Activated naive CD4-positive, alpha-beta T cell treated with anti-CD3 and anti-CD28 coated beads, Interleukin-2, amount 50 U/mL, for 72 hours (primary cell): Measurements from ENCODE around the gene PDLIM1. TPM values are rescaled to one million over a fixed set of nuclear protein-coding genes. Genes with fewer than 3 reads are reported as not detected.

Experiments
- ATAC-seq, 2 donors: fragments of 150-1000 bp; cut with Tn5 transposase; 2 replicates each; pipeline ENCODE4 v1.10.0; 2021; ENCODE audit warnings: mild to moderate bottlenecking in 2 of 2, moderate library complexity in 2 of 2
- DNase-seq, 2 donors: peaks; one replicate each; pipeline ENCODE4 v3.0.0; 2021 to 2022; ENCODE audit warnings: low spot score in 2 of 2
- H3K27ac Mint-ChIP-seq, 2 donors: one replicate each; pipeline ENCODE4 v1.8.0; 2022; ENCODE audit warnings: mild to moderate bottlenecking in 2 of 2, mixed read lengths in 2 of 2
- H3K36me3 Mint-ChIP-seq, 2 donors: one replicate each; pipeline ENCODE4 v1.8.0; 2022; ENCODE audit warnings: mixed read lengths in 2 of 2
- H3K9me3 Mint-ChIP-seq, 2 donors: one replicate each; pipeline ENCODE4 v1.8.0; 2022; ENCODE audit warnings: mixed read lengths in 2 of 2
- total RNA-seq, 2 donors: library from RNA; stranded (reverse); gene quantifications; one replicate each; pipeline ENCODE4 v1.2.3, GENCODE V29; 2022

PDLIM1 gene
- total RNA-seq, 2 donors from 2014 or later: 4.2 TPM; not detected in 1

GRCh38 chr10:95324436-95325268 is 33.8 kb upstream of the PDLIM1 start:
- no peak for DNase-seq
- ATAC-seq: no peak
- Mint-ChIP-seq H3K9me3 (no peaks in the 10 kb centered on the region), H3K36me3 (no peaks in the 10 kb centered on the region), H3K27ac (no peak overlapping the region)

- Mint-ChIP-seq H3K9me3 (no peaks in the 10 kb centered on the region), H3K27ac (no peak overlapping the region), H3K36me3 (no peaks in the 10 kb centered on the region)
- no peak for DNase-seq
- ATAC-seq: no peak
These were observed 30.9 kb upstream of the PDLIM1 start for GRCh38 chr10:95321554-95322301.

- ATAC-seq: no peak
- DNase-seq: no peak
- Mint-ChIP-seq H3K36me3 (no peaks in the 10 kb centered on the region), H3K27ac (no peak overlapping the region), H3K9me3 (no peaks in the 10 kb centered on the region)
These were observed 28.4 kb upstream of the PDLIM1 start for GRCh38 chr10:95319239-95319638.

GRCh38 chr10:95315509-95315908 is 24.7 kb upstream of the PDLIM1 start:
- Mint-ChIP-seq H3K36me3 (no peaks in the 10 kb centered on the region), H3K9me3 (no peaks in the 10 kb centered on the region), H3K27ac (no peak overlapping the region)
- no peak for ATAC-seq
- DNase-seq: no peak

- Mint-ChIP-seq H3K27ac (no peak overlapping the region), H3K9me3 (no peaks in the 10 kb centered on the region), H3K36me3 (no peaks in the 10 kb centered on the region)
- ATAC-seq (no peak), DNase-seq (no peak)
These were observed 23.6 kb upstream of the PDLIM1 start for GRCh38 chr10:95314192-95314918.

- Mint-ChIP-seq H3K27ac (no peak overlapping the region), H3K36me3 (no peaks in the 10 kb centered on the region), H3K9me3 (no peaks in the 10 kb centered on the region)
- ATAC-seq (no peak), DNase-seq (no peak)
These were observed 22.2 kb upstream of the PDLIM1 start for GRCh38 chr10:95312986-95313495.

- Mint-ChIP-seq H3K9me3 (no peaks in the 10 kb centered on the region), H3K36me3 (no peaks in the 10 kb centered on the region), H3K27ac (no peak overlapping the region)
- ATAC-seq (no peak), DNase-seq (no peak)
These were observed 21.5 kb upstream of the PDLIM1 start for GRCh38 chr10:95312257-95312656.

- DNase-seq: no peak
- Mint-ChIP-seq H3K27ac (peak overlapping the region; percentile 20 to 23), H3K36me3 (no peaks in the 10 kb centered on the region), H3K9me3 (no peaks in the 10 kb centered on the region)
- ATAC-seq: peak in 1 of 2 donors; percentile 43
These were observed 19.2 kb upstream of the PDLIM1 start for GRCh38 chr10:95309958-95310357.

GRCh38 chr10:95308389-95309302 is 17.8 kb upstream of the PDLIM1 start:
- H3K36me3 Mint-ChIP-seq: no peaks in the 10 kb centered on the region
- DNase-seq (no peak), ATAC-seq (peak; percentile 41 to 58)

GRCh38 chr10:95306851-95307250 is 16.0 kb upstream of the PDLIM1 start:
- H3K9me3 Mint-ChIP-seq: no peaks in the 10 kb centered on the region
- DNase-seq (no peak), ATAC-seq (no peak)
- no peak overlapping the region for H3K27ac Mint-ChIP-seq
- H3K36me3 Mint-ChIP-seq: no peaks in the 10 kb centered on the region

More at GRCh38 chr10:95308389-95309302, 17.8 kb upstream of the PDLIM1 start:
- H3K27ac Mint-ChIP-seq: no peak overlapping the region
- H3K9me3 Mint-ChIP-seq: no peaks in the 10 kb centered on the region

- H3K27ac Mint-ChIP-seq: no peak overlapping the region
- DNase-seq: no peak
These were observed 15.5 kb upstream of the PDLIM1 start for GRCh38 chr10:95306318-95306650.

GRCh38 chr10:95305606-95306317 is 15.0 kb upstream of the PDLIM1 start:
- H3K9me3 Mint-ChIP-seq: no peaks in the 10 kb centered on the region
- DNase-seq (no peak), ATAC-seq (no peak)
- no peaks in the 10 kb centered on the region for H3K36me3 Mint-ChIP-seq
- no peak overlapping the region for H3K27ac Mint-ChIP-seq

More at GRCh38 chr10:95306318-95306650, 15.5 kb upstream of the PDLIM1 start:
- no peaks in the 10 kb centered on the region for H3K36me3 Mint-ChIP-seq
- ATAC-seq: no peak
- no peaks in the 10 kb centered on the region for H3K9me3 Mint-ChIP-seq

- DNase-seq (no peak), ATAC-seq (no peak)
- Mint-ChIP-seq H3K9me3 (no peaks in the 10 kb centered on the region), H3K27ac (no peak overlapping the region), H3K36me3 (no peaks in the 10 kb centered on the region)
These were observed 14.2 kb upstream of the PDLIM1 start for GRCh38 chr10:95304976-95305375.

- no peaks in the 10 kb centered on the region for H3K36me3 Mint-ChIP-seq
- no peak overlapping the region for H3K27ac Mint-ChIP-seq
- ATAC-seq (no peak), DNase-seq (no peak)
- no peaks in the 10 kb centered on the region for H3K9me3 Mint-ChIP-seq
These were observed 13.7 kb upstream of the PDLIM1 start for GRCh38 chr10:95304463-95304862.

GRCh38 chr10:95303950-95304349 is 13.1 kb upstream of the PDLIM1 start:
- no peaks in the 10 kb centered on the region for H3K36me3 Mint-ChIP-seq
- ATAC-seq (no peak), DNase-seq (no peak)
- H3K27ac Mint-ChIP-seq: no peak overlapping the region
- no peaks in the 10 kb centered on the region for H3K9me3 Mint-ChIP-seq

- DNase-seq (no peak), ATAC-seq (no peak)
- H3K36me3 Mint-ChIP-seq: no peaks in the 10 kb centered on the region
- H3K9me3 Mint-ChIP-seq: no peaks in the 10 kb centered on the region
- no peak overlapping the region for H3K27ac Mint-ChIP-seq
These were observed 12.7 kb upstream of the PDLIM1 start for GRCh38 chr10:95303535-95303934.
